Measurements from ENCODE around the gene HYI. TPM values are rescaled to one million over a fixed set of nuclear protein-coding genes. Genes with fewer than 3 reads are reported as not detected.

Gene HYI
- total and polyA plus RNA-seq, 2 experiments from 2014 or later, result 15.5 to 65.2 TPM

DNA sequence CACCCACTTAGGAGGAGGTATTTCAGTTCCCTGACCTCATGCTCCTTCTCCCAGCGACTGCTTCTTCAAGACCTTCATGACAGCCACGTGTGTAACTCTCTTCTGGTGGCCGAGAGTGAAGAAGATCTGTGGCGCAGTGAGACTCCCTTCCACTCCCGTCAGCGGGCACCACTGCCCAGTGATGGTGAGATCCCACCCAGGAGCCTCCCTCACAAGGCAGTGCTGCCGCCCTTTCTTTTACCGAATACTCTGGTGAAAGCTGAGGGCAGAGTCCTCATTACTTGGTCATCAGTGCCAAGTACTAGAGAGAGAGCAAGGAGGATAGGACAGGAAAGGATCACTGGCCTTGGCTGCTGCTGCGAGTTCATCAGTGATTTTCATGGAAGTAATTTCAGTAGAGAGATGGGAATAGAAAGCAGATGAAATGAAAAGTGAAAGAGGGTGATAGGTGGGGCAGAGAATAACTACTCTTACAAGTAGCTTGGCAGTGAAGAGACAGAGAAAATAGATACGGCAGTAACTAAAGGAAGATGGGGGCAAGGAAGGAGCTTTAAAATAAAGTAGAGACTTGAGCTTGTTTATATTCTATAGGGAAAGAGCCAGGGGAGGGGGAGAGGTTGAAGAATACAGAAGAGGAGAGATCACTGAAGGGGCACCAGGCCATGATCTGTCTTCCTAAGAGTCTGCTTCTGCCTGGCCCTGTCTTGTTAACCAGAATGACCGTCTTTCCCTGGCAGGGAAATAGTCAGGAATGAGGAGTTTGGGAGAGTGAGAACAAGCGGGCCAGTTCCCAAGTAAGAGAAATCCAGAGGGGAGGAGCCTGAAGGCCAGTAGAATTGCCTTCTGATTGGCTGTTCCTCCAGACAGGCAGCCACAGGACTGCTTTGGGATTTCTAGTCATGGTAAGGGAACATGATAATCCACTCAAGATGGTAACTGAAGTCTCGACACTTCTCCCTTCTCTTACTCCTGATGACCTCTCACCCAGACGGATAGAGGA lies 18.3 kb downstream of the HYI start:
- peaks cover 43% of the 10 kb centered on the region for H3K36me3 ChIP-seq
- H3K9me3 ChIP-seq (ENCODE audit: low read depth), result no peaks in the 10 kb centered on the region
- peak; percentile 53 to 79 for DNase-seq (ENCODE audit: low read depth in 1 of 2, low spot score in 1 of 2)
- no peak overlapping the region for H3K4me3 ChIP-seq
- TF ChIP-seq, protein P1, sequence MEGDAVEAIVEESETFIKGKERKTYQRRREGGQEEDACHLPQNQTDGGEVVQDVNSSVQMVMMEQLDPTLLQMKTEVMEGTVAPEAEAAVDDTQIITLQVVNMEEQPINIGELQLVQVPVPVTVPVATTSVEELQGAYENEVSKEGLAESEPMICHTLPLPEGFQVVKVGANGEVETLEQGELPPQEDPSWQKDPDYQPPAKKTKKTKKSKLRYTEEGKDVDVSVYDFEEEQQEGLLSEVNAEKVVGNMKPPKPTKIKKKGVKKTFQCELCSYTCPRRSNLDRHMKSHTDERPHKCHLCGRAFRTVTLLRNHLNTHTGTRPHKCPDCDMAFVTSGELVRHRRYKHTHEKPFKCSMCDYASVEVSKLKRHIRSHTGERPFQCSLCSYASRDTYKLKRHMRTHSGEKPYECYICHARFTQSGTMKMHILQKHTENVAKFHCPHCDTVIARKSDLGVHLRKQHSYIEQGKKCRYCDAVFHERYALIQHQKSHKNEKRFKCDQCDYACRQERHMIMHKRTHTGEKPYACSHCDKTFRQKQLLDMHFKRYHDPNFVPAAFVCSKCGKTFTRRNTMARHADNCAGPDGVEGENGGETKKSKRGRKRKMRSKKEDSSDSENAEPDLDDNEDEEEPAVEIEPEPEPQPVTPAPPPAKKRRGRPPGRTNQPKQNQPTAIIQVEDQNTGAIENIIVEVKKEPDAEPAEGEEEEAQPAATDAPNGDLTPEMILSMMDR (IDR thresholded peaks at IDR 0.05; ENCODE audit: low read depth, low read length), result no peak
- H3K4me1 ChIP-seq (ENCODE audit: low read depth), result peaks cover 5% of the 10 kb centered on the region
- peak overlapping the region; percentile 23 for H3K27ac ChIP-seq
- H3K27me3 ChIP-seq, result no peaks in the 10 kb centered on the region

DNA sequence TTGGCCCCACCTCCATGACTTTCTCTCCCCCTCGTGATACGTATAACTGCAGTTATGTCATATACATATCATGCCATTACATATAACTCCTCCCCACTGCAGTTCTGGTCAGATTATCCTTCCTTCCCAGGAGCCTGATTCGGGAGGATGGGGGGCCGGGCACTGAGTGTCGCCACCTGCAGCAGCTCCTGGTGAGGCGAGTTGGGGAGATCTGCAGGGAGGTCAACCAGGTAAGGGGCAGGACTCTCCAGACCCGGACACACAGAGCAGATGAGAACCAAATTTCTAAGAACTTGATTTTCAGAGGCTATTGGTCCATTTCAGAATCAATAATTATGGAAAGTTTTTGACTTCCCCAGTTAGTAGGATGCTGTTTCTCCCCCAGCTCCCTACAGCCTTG lies 19.5 kb downstream of the HYI start:
- Histone ChIP-seq H3K27me3 (no peaks in the 10 kb centered on the region), H3K27ac (no peak overlapping the region), H3K36me3 (peaks cover 35% of the 10 kb centered on the region), H3K9me3 (ENCODE audit: low read depth) (no peaks in the 10 kb centered on the region), H3K4me1 (ENCODE audit: low read depth) (peaks cover 5% of the 10 kb centered on the region), H3K4me3 (no peak overlapping the region)
- no peak for DNase-seq (ENCODE audit: low read depth in 1 of 2, low spot score in 1 of 2)
- TF ChIP-seq, protein P1 (IDR thresholded peaks at IDR 0.05; ENCODE audit: low read depth, low read length), result no peak

DNA sequence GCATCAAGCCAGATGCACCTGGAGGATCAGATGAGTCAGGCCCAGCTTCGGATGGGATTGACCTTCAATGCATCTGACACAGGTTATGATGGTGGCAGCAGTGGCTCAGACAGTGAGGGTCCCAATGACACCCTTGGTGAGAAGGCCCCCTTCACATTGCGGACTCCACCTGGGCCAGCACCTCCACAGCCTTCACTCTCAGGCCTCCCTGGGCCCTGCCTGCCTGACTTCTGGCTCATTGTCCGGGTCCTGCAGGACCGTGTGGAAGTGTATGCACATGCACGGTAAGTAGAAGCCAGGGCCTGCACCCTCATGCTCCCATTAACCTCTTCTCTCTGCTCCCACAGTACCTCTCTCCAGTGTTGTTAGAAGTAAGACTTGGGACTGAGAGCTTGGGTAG lies 20.8 kb downstream of the HYI start:
- no peaks in the 10 kb centered on the region for H3K9me3 ChIP-seq (ENCODE audit: low read depth)
- H3K27me3 ChIP-seq, result no peaks in the 10 kb centered on the region
- TF ChIP-seq, protein P1 (IDR thresholded peaks at IDR 0.05; ENCODE audit: low read depth, low read length), result no peak
- DNase-seq (ENCODE audit: low read depth in 1 of 2, low spot score in 1 of 2), result no peak
- H3K36me3 ChIP-seq, result peaks cover 31% of the 10 kb centered on the region
- no peak overlapping the region for H3K27ac ChIP-seq
- H3K4me1 ChIP-seq (ENCODE audit: low read depth), result peaks cover 5% of the 10 kb centered on the region
- no peak overlapping the region for H3K4me3 ChIP-seq

DNA sequence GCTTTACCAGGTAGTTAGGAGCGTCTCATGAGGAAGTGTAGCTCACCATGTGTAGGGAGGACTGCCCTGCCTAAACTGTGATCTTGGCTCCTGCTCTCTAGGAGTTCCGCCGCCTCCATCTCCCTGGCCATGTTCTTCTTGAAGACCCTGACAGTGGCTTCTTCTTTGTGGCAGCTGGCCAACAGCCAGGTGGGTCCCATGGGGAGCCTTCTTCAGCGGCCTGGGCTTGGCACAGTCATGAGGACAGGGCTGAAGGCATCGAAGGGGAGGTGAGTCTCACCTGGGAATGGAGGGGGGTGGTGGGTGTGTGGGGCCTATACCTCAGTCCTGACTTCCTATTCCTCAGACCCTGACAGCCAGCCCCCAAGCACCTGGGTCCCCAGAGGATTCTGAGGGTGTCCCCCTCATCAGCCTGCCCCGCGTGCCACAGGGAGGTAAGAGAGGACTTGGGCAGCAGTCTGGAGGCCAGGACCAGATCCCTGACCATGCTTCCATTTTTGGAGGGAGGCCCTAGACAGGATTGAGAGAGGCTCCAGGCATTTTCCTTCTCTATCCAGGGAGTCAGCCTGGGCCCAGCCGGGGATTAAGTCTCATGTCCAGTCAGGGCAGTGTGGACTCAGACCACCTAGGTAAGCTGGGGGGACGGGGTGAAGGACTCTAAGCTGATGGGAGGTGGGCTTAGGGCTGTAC lies 21.4 kb downstream of the HYI start:
- Histone ChIP-seq H3K9me3 (ENCODE audit: low read depth) (no peaks in the 10 kb centered on the region), H3K4me3 (no peak overlapping the region), H3K4me1 (ENCODE audit: low read depth) (peaks cover 5% of the 10 kb centered on the region), H3K27me3 (no peaks in the 10 kb centered on the region), H3K27ac (no peak overlapping the region), H3K36me3 (peaks cover 36% of the 10 kb centered on the region)
- TF ChIP-seq, protein P1 (IDR thresholded peaks at IDR 0.05; ENCODE audit: low read depth, low read length), result no peak
- no peak for DNase-seq (ENCODE audit: low read depth in 1 of 2, low spot score in 1 of 2)

DNA sequence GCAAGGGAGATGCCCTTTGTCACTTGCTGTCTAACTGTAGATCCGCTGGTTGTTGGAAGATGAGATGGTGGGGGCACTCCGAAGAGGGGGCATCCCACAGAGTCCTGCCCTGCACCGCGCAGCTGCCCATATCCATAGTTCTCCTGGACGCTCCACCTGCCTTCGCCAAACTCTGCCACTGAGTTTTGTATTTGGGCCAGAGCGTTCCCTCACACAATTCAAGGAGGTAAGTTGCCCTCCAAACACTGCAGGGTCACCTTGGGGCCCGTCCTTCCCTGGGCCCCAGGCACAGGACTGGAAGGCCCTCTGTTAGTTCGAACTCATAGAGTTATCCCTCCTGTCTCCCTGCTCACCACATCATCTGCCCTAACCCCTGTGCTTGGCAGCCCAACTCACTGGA lies 22.1 kb downstream of the HYI start:
- H3K27ac ChIP-seq, result no peak overlapping the region
- no peak for DNase-seq (ENCODE audit: low read depth in 1 of 2, low spot score in 1 of 2)
- peaks cover 40% of the 10 kb centered on the region for H3K36me3 ChIP-seq
- H3K4me3 ChIP-seq, result no peak overlapping the region
- peaks cover 5% of the 10 kb centered on the region for H3K4me1 ChIP-seq (ENCODE audit: low read depth)
- no peaks in the 10 kb centered on the region for H3K27me3 ChIP-seq
- H3K9me3 ChIP-seq (ENCODE audit: low read depth), result no peaks in the 10 kb centered on the region
- TF ChIP-seq, protein P1 (IDR thresholded peaks at IDR 0.05; ENCODE audit: low read depth, low read length), result no peak

Measured in cardiac muscle cell (in vitro differentiated cells and primary cell).